Neural cell (in vitro differentiated cells): ENCODE measurements around the gene SIVA1.

Source experiments
- EP300 ChIP-seq: fragments of 450-650 bp; conservative IDR thresholded peaks from 2 replicates; pipeline ENCODE4 v1.6.1; 2014; ENCODE audit warnings: antibody characterized with exemption, mild to moderate bottlenecking, moderate library complexity; ENCODE audit not compliant: poor library complexity, severe bottlenecking
- EZH2 ChIP-seq: fragments of 200-600, 300-800 bp; shearing (Covaris generic), sonication (generic); IDR thresholded peaks from 2 replicates; pipeline ENCODE4 v1.6.1; 2014; ENCODE audit warnings: antibody characterized with exemption, low read length, borderline replicate concordance, mild to moderate bottlenecking; ENCODE audit not compliant: insufficient read depth, poor library complexity, severe bottlenecking
- SMC3 ChIP-seq: fragments of 450-650 bp; conservative IDR thresholded peaks from 2 replicates; pipeline ENCODE4 v1.6.1; 2014; ENCODE audit warnings: antibody characterized with exemption, mild to moderate bottlenecking, moderate library complexity; ENCODE audit not compliant: poor library complexity
- TF ChIP-seq, protein P1 (sequence below): fragments of 450-650 bp; IDR thresholded peaks from 2 replicates; pipeline ENCODE4 v1.5.1; 2014; ENCODE audit warnings: antibody characterized with exemption, mild to moderate bottlenecking, moderate library complexity; ENCODE audit not compliant: poor library complexity, severe bottlenecking

- TF ChIP-seq, protein P1, sequence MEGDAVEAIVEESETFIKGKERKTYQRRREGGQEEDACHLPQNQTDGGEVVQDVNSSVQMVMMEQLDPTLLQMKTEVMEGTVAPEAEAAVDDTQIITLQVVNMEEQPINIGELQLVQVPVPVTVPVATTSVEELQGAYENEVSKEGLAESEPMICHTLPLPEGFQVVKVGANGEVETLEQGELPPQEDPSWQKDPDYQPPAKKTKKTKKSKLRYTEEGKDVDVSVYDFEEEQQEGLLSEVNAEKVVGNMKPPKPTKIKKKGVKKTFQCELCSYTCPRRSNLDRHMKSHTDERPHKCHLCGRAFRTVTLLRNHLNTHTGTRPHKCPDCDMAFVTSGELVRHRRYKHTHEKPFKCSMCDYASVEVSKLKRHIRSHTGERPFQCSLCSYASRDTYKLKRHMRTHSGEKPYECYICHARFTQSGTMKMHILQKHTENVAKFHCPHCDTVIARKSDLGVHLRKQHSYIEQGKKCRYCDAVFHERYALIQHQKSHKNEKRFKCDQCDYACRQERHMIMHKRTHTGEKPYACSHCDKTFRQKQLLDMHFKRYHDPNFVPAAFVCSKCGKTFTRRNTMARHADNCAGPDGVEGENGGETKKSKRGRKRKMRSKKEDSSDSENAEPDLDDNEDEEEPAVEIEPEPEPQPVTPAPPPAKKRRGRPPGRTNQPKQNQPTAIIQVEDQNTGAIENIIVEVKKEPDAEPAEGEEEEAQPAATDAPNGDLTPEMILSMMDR: no peak
- TF ChIP-seq EP300 (no peak), EZH2 (no peak), SMC3 (no peak)
Observed at GRCh38 chr14:104735830-104736642, 16.9 kb upstream of the SIVA1 start.
